Measurements from ENCODE around the gene MSMP.

MSMP gene

DNA sequence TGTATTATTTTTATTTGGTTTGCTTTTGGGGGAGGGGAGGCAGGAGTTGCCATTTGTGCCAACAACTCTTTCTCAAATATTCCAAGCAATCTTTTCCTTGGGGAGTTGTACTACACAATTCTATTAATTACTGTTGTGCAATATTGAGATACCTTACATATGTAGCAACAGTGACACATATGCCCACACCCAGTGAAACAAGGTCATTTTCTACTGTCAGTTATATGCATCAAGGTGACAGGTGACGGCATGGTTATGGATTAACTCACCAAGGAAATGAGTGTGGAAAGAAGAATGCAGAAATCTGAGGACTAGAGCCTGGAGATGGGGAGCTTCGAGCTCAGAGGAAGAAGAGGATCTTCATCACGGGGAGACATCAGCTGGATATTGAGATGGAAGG, 17.9 kb upstream of the MSMP start:
- Histone ChIP-seq H3K36me3 (ENCODE audit: control insufficient read depth in 2 of 2, insufficient read depth in 2 of 2, low read length in 2 of 2) (no peaks in the 10 kb centered on the region), H3K9ac (ENCODE audit: low read depth in 1 of 2, low read length in 2 of 2) (peak overlapping the region in 1 of 2 donors; percentile 48), H3K4me1 (ENCODE audit: control insufficient read depth in 2 of 2, insufficient read depth in 2 of 2, low read length in 2 of 2) (peaks cover 19 to 20% of the 10 kb centered on the region in 2 donors), H3K27ac (ENCODE audit: low read depth in 2 of 2, low read length in 2 of 2) (peak overlapping the region; percentile 61 to 62), H3K27me3 (ENCODE audit: control insufficient read depth in 2 of 2, insufficient read depth in 2 of 2, low read length in 2 of 2) (no peaks in the 10 kb centered on the region), H3K9me3 (ENCODE audit: control insufficient read depth in 2 of 2, low read length in 2 of 2) (no peaks in the 10 kb centered on the region), H3K4me3 (ENCODE audit: low read length in 2 of 2) (peak overlapping the region in 1 of 2 donors; percentile 4)

DNA sequence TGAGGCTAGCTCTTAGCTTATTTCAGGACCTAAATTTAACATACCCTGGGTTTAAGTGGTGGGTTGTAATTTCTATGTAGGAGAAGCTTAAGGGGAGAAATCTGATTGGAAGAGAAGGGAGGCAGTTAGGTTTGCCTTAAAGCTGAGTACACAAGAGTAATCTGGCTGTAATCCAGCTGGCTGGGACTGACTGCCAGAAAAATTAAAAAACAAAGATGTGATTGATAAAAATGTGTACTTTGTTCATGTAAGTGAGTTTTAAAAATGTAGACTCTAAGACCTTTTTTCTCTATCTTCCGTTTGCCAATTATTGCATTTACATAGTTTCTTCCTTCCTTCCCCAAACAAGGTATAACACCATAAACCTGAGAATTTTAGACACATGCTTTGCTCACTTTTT, 17.5 kb upstream of the MSMP start:
- Histone ChIP-seq H3K4me1 (ENCODE audit: control insufficient read depth in 2 of 2, insufficient read depth in 2 of 2, low read length in 2 of 2) (peaks cover 19 to 20% of the 10 kb centered on the region in 2 donors), H3K4me3 (ENCODE audit: low read length in 2 of 2) (peak overlapping the region in 1 of 2 donors; percentile 13), H3K9ac (ENCODE audit: low read depth in 1 of 2, low read length in 2 of 2) (peak overlapping the region in 1 of 2 donors; percentile 48), H3K9me3 (ENCODE audit: control insufficient read depth in 2 of 2, low read length in 2 of 2) (no peaks in the 10 kb centered on the region), H3K27ac (ENCODE audit: low read depth in 2 of 2, low read length in 2 of 2) (peak overlapping the region; percentile 61 to 62), H3K27me3 (ENCODE audit: control insufficient read depth in 2 of 2, insufficient read depth in 2 of 2, low read length in 2 of 2) (no peaks in the 10 kb centered on the region), H3K36me3 (ENCODE audit: control insufficient read depth in 2 of 2, insufficient read depth in 2 of 2, low read length in 2 of 2) (no peaks in the 10 kb centered on the region)

GRCh38 chr9:35771075-35771433, 17.0 kb upstream of the MSMP start:
- Histone ChIP-seq H3K27ac (ENCODE audit: low read depth in 2 of 2, low read length in 2 of 2) (peak overlapping the region; percentile 61 to 62), H3K36me3 (ENCODE audit: control insufficient read depth in 2 of 2, insufficient read depth in 2 of 2, low read length in 2 of 2) (no peaks in the 10 kb centered on the region), H3K9me3 (ENCODE audit: control insufficient read depth in 2 of 2, low read length in 2 of 2) (no peaks in the 10 kb centered on the region), H3K4me1 (ENCODE audit: control insufficient read depth in 2 of 2, insufficient read depth in 2 of 2, low read length in 2 of 2) (peaks cover 19 to 20% of the 10 kb centered on the region in 2 donors), H3K9ac (ENCODE audit: low read depth in 1 of 2, low read length in 2 of 2) (peak overlapping the region in 1 of 2 donors; percentile 48), H3K4me3 (ENCODE audit: low read length in 2 of 2) (peak overlapping the region in 1 of 2 donors; percentile 13), H3K27me3 (ENCODE audit: control insufficient read depth in 2 of 2, insufficient read depth in 2 of 2, low read length in 2 of 2) (no peaks in the 10 kb centered on the region)

- no peaks in the 10 kb centered on the region for H3K9me3 ChIP-seq (ENCODE audit: control insufficient read depth in 2 of 2, low read length in 2 of 2)
- no peak overlapping the region for H3K4me3 ChIP-seq (ENCODE audit: low read length in 2 of 2)
- no peaks in the 10 kb centered on the region for H3K36me3 ChIP-seq (ENCODE audit: control insufficient read depth in 2 of 2, insufficient read depth in 2 of 2, low read length in 2 of 2)
- H3K27me3 ChIP-seq (ENCODE audit: control insufficient read depth in 2 of 2, insufficient read depth in 2 of 2, low read length in 2 of 2): no peaks in the 10 kb centered on the region
- H3K4me1 ChIP-seq (ENCODE audit: control insufficient read depth in 2 of 2, insufficient read depth in 2 of 2, low read length in 2 of 2): peaks cover 19 to 20% of the 10 kb centered on the region in 2 donors
- no peak overlapping the region for H3K9ac ChIP-seq (ENCODE audit: low read depth in 1 of 2, low read length in 2 of 2)
- H3K27ac ChIP-seq (ENCODE audit: low read depth in 2 of 2, low read length in 2 of 2): no peak overlapping the region
Observed at GRCh38 chr9:35769763-35770162, 15.7 kb upstream of the MSMP start.

- no peak overlapping the region for H3K4me3 ChIP-seq (ENCODE audit: low read length in 2 of 2)
- no peak overlapping the region for H3K9ac ChIP-seq (ENCODE audit: low read depth in 1 of 2, low read length in 2 of 2)
- no peaks in the 10 kb centered on the region for H3K36me3 ChIP-seq (ENCODE audit: control insufficient read depth in 2 of 2, insufficient read depth in 2 of 2, low read length in 2 of 2)
- H3K4me1 ChIP-seq (ENCODE audit: control insufficient read depth in 2 of 2, insufficient read depth in 2 of 2, low read length in 2 of 2): peaks cover 19 to 20% of the 10 kb centered on the region in 2 donors
- H3K9me3 ChIP-seq (ENCODE audit: control insufficient read depth in 2 of 2, low read length in 2 of 2): no peaks in the 10 kb centered on the region
- H3K27me3 ChIP-seq (ENCODE audit: control insufficient read depth in 2 of 2, insufficient read depth in 2 of 2, low read length in 2 of 2): no peaks in the 10 kb centered on the region
- no peak overlapping the region for H3K27ac ChIP-seq (ENCODE audit: low read depth in 2 of 2, low read length in 2 of 2)
Observed at GRCh38 chr9:35767458-35767857, 13.4 kb upstream of the MSMP start.

GRCh38 chr9:35766997-35767396, 12.9 kb upstream of the MSMP start:
- Histone ChIP-seq H3K27ac (ENCODE audit: low read depth in 2 of 2, low read length in 2 of 2) (no peak overlapping the region), H3K9me3 (ENCODE audit: control insufficient read depth in 2 of 2, low read length in 2 of 2) (no peaks in the 10 kb centered on the region), H3K4me3 (ENCODE audit: low read length in 2 of 2) (no peak overlapping the region), H3K36me3 (ENCODE audit: control insufficient read depth in 2 of 2, insufficient read depth in 2 of 2, low read length in 2 of 2) (no peaks in the 10 kb centered on the region), H3K9ac (ENCODE audit: low read depth in 1 of 2, low read length in 2 of 2) (no peak overlapping the region), H3K27me3 (ENCODE audit: control insufficient read depth in 2 of 2, insufficient read depth in 2 of 2, low read length in 2 of 2) (no peaks in the 10 kb centered on the region), H3K4me1 (ENCODE audit: control insufficient read depth in 2 of 2, insufficient read depth in 2 of 2, low read length in 2 of 2) (peaks cover 16 to 17% of the 10 kb centered on the region in 2 donors)

GRCh38 chr9:35763803-35764202, 9.7 kb upstream of the MSMP start:
- Histone ChIP-seq H3K27ac (ENCODE audit: low read depth in 2 of 2, low read length in 2 of 2) (no peak overlapping the region), H3K9me3 (ENCODE audit: control insufficient read depth in 2 of 2, low read length in 2 of 2) (no peaks in the 10 kb centered on the region), H3K4me1 (ENCODE audit: control insufficient read depth in 2 of 2, insufficient read depth in 2 of 2, low read length in 2 of 2) (peaks cover 4% of the 10 kb centered on the region in 2 donors), H3K27me3 (ENCODE audit: control insufficient read depth in 2 of 2, insufficient read depth in 2 of 2, low read length in 2 of 2) (no peaks in the 10 kb centered on the region), H3K9ac (ENCODE audit: low read depth in 1 of 2, low read length in 2 of 2) (no peak overlapping the region), H3K4me3 (ENCODE audit: low read length in 2 of 2) (no peak overlapping the region), H3K36me3 (ENCODE audit: control insufficient read depth in 2 of 2, insufficient read depth in 2 of 2, low read length in 2 of 2) (no peaks in the 10 kb centered on the region)

DNA sequence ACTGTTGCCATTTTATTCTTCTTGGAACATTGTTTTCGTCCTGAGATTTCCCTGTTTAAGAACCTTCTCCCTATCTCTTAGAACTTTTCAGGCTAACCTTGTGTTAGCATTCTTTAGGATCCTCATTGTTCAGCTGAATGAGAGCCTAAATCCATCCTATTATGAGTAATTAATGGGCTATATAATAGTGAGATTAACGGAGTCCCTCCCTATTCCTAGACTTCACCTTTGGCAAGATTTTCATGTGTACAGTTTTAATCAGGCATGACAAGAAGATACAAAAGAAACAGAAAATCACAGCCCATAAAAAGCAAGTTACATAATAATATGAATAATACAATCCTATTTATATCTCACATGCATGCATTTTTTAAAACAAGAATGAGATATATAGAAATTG, 9.1 kb upstream of the MSMP start:
- Histone ChIP-seq H3K9ac (ENCODE audit: low read depth in 1 of 2, low read length in 2 of 2) (no peak overlapping the region), H3K27ac (ENCODE audit: low read depth in 2 of 2, low read length in 2 of 2) (no peak overlapping the region), H3K9me3 (ENCODE audit: control insufficient read depth in 2 of 2, low read length in 2 of 2) (no peaks in the 10 kb centered on the region), H3K27me3 (ENCODE audit: control insufficient read depth in 2 of 2, insufficient read depth in 2 of 2, low read length in 2 of 2) (no peaks in the 10 kb centered on the region), H3K36me3 (ENCODE audit: control insufficient read depth in 2 of 2, insufficient read depth in 2 of 2, low read length in 2 of 2) (no peaks in the 10 kb centered on the region), H3K4me3 (ENCODE audit: low read length in 2 of 2) (no peak overlapping the region), H3K4me1 (ENCODE audit: control insufficient read depth in 2 of 2, insufficient read depth in 2 of 2, low read length in 2 of 2) (peaks cover 4 to 10% of the 10 kb centered on the region in 2 donors)

- Histone ChIP-seq H3K4me1 (ENCODE audit: control insufficient read depth in 2 of 2, insufficient read depth in 2 of 2, low read length in 2 of 2) (peaks cover 10 to 19% of the 10 kb centered on the region in 2 donors), H3K27ac (ENCODE audit: low read depth in 2 of 2, low read length in 2 of 2) (peak overlapping the region in 1 of 2 donors; percentile 17), H3K9ac (ENCODE audit: low read depth in 1 of 2, low read length in 2 of 2) (no peak overlapping the region)
Observed at GRCh38 chr9:35760651-35761050, 6.6 kb upstream of the MSMP start.

GRCh38 chr9:35759795-35760194, 5.7 kb upstream of the MSMP start:
- Histone ChIP-seq H3K9ac (ENCODE audit: low read depth in 1 of 2, low read length in 2 of 2) (no peak overlapping the region), H3K27ac (ENCODE audit: low read depth in 2 of 2, low read length in 2 of 2) (no peak overlapping the region), H3K9me3 (ENCODE audit: control insufficient read depth in 2 of 2, low read length in 2 of 2) (no peaks in the 10 kb centered on the region), H3K27me3 (ENCODE audit: control insufficient read depth in 2 of 2, insufficient read depth in 2 of 2, low read length in 2 of 2) (no peaks in the 10 kb centered on the region), H3K4me3 (ENCODE audit: low read length in 2 of 2) (no peak overlapping the region), H3K36me3 (ENCODE audit: control insufficient read depth in 2 of 2, insufficient read depth in 2 of 2, low read length in 2 of 2) (no peaks in the 10 kb centered on the region), H3K4me1 (ENCODE audit: control insufficient read depth in 2 of 2, insufficient read depth in 2 of 2, low read length in 2 of 2) (peaks cover 10 to 19% of the 10 kb centered on the region in 2 donors)

More at GRCh38 chr9:35760651-35761050, 6.6 kb upstream of the MSMP start:
- H3K9me3 ChIP-seq (ENCODE audit: control insufficient read depth in 2 of 2, low read length in 2 of 2): no peaks in the 10 kb centered on the region
- no peak overlapping the region for H3K4me3 ChIP-seq (ENCODE audit: low read length in 2 of 2)
- H3K27me3 ChIP-seq (ENCODE audit: control insufficient read depth in 2 of 2, insufficient read depth in 2 of 2, low read length in 2 of 2): no peaks in the 10 kb centered on the region
- no peaks in the 10 kb centered on the region for H3K36me3 ChIP-seq (ENCODE audit: control insufficient read depth in 2 of 2, insufficient read depth in 2 of 2, low read length in 2 of 2)
